ENCODE measurements around the gene PRDM11. TPM values are rescaled to one million over a fixed set of nuclear protein-coding genes. Genes with fewer than 3 reads are reported as not detected.

The PRDM11 gene
- total and polyA plus RNA-seq, 2 of the 8 experiments (the other 6 are each of a cell fraction or from before 2014, with no cell fraction given): 3.6 to 11.7 TPM

GRCh38 chr11:45217991-45218390, 71.6 kb downstream of the PRDM11 start:
- Histone ChIP-seq H2AFZ (ENCODE audit: low read length) (no peak overlapping the region), H2AK5ac (ENCODE audit: low read depth, low read length) (no peak overlapping the region), H3K23ac (ENCODE audit: insufficient read length) (no peak overlapping the region), H2BK20ac (ENCODE audit: low read length) (no peak overlapping the region), H3K4ac (replicated peaks; ENCODE audit: insufficient read length, low read depth, low read length) (no peak overlapping the region), H3K14ac (ENCODE audit: insufficient read length) (no peak overlapping the region), H4K8ac (ENCODE audit: extremely low read depth, insufficient read depth, low read length) (no peak overlapping the region), H3K79me2 (ENCODE audit: control insufficient read depth in 1 of 2, insufficient read depth in 2 of 2, low read length in 2 of 2) (no peaks in the 10 kb centered on the region), H4K20me1 (replicated peaks in 1 of 2; ENCODE audit: control insufficient read depth in 1 of 2, insufficient read depth in 2 of 2, low read length in 2 of 2) (no peaks in the 10 kb centered on the region), H3K9me3 (ENCODE audit: insufficient read depth in 2 of 2, low read depth in 1 of 2, low read length in 1 of 2) (no peaks in the 10 kb centered on the region), H2BK5ac (ENCODE audit: low read depth, low read length) (no peak overlapping the region), H2BK12ac (ENCODE audit: low read depth, low read length) (no peak overlapping the region), H3K56ac (replicated peaks; ENCODE audit: insufficient read length, low read depth, low read length) (no peak overlapping the region), H3K4me1 (replicated peaks in 1 of 4; ENCODE audit: control insufficient read depth in 3 of 4, insufficient read depth in 4 of 4, low read length in 3 of 4) (no peaks in the 10 kb centered on the region; a peak in 1 of 7 replicates), H4K5ac (ENCODE audit: insufficient read length, low read depth, low read length) (no peak overlapping the region), H3K9ac (replicated peaks in 1 of 4; ENCODE audit: extremely low read depth in 1 of 4, low read depth in 3 of 4, low read length in 3 of 4) (no peak overlapping the region), H3K18ac (ENCODE audit: extremely low read depth, low read length) (no peak overlapping the region), H3K79me1 (ENCODE audit: low read depth, low read length) (no peaks in the 10 kb centered on the region), H2BK15ac (ENCODE audit: low read length) (no peak overlapping the region), H2BK120ac (replicated peaks; ENCODE audit: low read depth, low read length) (no peak overlapping the region), H3K23me2 (ENCODE audit: low read depth, low read length) (no peaks in the 10 kb centered on the region), H4K91ac (replicated peaks; ENCODE audit: insufficient read length, low read length) (no peak overlapping the region), H3K4me3 (ENCODE audit: extremely low read depth in 1 of 4, insufficient read depth in 2 of 4, low read depth in 3 of 4, low read length in 4 of 4) (no peak overlapping the region), H3K27me3 (replicated peaks in 1 of 4; ENCODE audit: control insufficient read depth in 3 of 4, extremely low read depth in 1 of 4, insufficient read depth in 3 of 4, low read length in 3 of 4) (no peaks in the 10 kb centered on the region; a peak in 1 of 7 replicates), H3K4me2 (ENCODE audit: insufficient read depth in 1 of 2, low read depth in 2 of 2, low read length in 2 of 2) (no peak overlapping the region), H3K36me3 (ENCODE audit: control insufficient read depth in 2 of 4, insufficient read depth in 4 of 4, low read length in 3 of 4) (no peaks in the 10 kb centered on the region), H3K27ac (ENCODE audit: low read depth, low read length) (no peak overlapping the region)
- CTCF ChIA-PET (ENCODE audit: partially characterized antibody): interaction anchor here (1.0 to 10.0 kb wide), 2 partner anchors 17 to 25 kb away, joined by 3 to 61 read pairs; no protein-coding TSS in a partner anchor
- no peak for TF ChIP-seq E2F6 (IDR thresholded peaks at IDR 0.05)
- no peak for TF ChIP-seq JUN (IDR thresholded peaks at IDR 0.05; ENCODE audit: low read depth, low read length)
- no peak for FAIRE-seq
- DNase-seq (ENCODE audit: low read depth in 1 of 2, low spot score in 2 of 2): no peak
- 86% methylated on average over 2 of the region's 2 CpGs; no CpG with 5 or more reads in 1 of the 2 experiments for WGBS, 2 experiments (ENCODE audit: extremely low coverage in 1 of 2, insufficient coverage in 1 of 2, insufficient read length in 1 of 2, insufficient replicate concordance in 2 of 2, low coverage in 1 of 2, low lambda C conversion rate in 2 of 2, missing lambda C conversion rate in 1 of 2)
- POLR2A ChIA-PET (ENCODE audit: partially characterized antibody): no interaction called here

Data from H1 (cell line).